NB4 (cell line): ENCODE measurements around the gene DDX60.

ENCODE experiments used
- DNase-seq: peaks from one replicate; pipeline ENCODE4 v3.0.0; 2010; ENCODE audit warnings: low read depth
- H3K4me3 ChIP-seq: one replicate; pipeline ENCODE4 v1.5.1; 2011; ENCODE audit warnings: mild to moderate bottlenecking, low read depth, low read length, moderate library complexity
- MYC ChIP-seq: IDR thresholded peaks from 2 replicates; pipeline ENCODE4 v1.6.1; 2011; ENCODE audit warnings: low read depth, low read length
- POLR2A ChIP-seq: IDR thresholded peaks from 2 replicates; pipeline ENCODE4 v1.6.1; 2011; ENCODE audit warnings: mild to moderate bottlenecking; ENCODE audit not compliant: insufficient read length; ENCODE audit errors: extremely low read depth
- TF ChIP-seq, protein P1 (sequence below): IDR thresholded peaks from one replicate; pipeline ENCODE4 v1.5.1; 2012; ENCODE audit warnings: low read depth, low read length
- TF ChIP-seq, protein P2 (sequence below): IDR thresholded peaks from 2 replicates; pipeline ENCODE4 v1.6.1; 2011; ENCODE audit warnings: low read depth, low read length

Gene DDX60

DNA sequence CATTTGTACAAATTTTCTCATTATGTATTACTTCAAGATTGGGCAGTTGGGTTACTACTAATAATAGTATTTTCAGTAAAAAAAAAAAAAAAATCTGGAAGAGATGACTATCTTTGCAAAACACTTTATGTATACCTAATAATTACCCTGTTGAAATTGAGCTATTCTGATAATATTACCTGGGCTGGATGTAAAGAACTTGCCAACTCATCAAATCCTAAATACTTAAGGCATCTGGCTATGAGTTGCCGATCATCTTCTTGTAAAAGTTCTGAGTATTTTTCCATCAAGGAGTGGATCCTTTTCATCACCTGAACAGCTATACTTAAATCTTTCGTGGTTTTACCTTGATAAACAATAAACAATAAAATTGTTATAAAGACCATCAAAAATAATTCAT lies 42.7 kb downstream of the DDX60 start:
- H3K4me3 ChIP-seq, result no peak overlapping the region
- DNase-seq, result no peak
- TF ChIP-seq MYC, result no peak
- TF ChIP-seq, protein P1, sequence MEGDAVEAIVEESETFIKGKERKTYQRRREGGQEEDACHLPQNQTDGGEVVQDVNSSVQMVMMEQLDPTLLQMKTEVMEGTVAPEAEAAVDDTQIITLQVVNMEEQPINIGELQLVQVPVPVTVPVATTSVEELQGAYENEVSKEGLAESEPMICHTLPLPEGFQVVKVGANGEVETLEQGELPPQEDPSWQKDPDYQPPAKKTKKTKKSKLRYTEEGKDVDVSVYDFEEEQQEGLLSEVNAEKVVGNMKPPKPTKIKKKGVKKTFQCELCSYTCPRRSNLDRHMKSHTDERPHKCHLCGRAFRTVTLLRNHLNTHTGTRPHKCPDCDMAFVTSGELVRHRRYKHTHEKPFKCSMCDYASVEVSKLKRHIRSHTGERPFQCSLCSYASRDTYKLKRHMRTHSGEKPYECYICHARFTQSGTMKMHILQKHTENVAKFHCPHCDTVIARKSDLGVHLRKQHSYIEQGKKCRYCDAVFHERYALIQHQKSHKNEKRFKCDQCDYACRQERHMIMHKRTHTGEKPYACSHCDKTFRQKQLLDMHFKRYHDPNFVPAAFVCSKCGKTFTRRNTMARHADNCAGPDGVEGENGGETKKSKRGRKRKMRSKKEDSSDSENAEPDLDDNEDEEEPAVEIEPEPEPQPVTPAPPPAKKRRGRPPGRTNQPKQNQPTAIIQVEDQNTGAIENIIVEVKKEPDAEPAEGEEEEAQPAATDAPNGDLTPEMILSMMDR, result no peak
- TF ChIP-seq, protein P2, sequence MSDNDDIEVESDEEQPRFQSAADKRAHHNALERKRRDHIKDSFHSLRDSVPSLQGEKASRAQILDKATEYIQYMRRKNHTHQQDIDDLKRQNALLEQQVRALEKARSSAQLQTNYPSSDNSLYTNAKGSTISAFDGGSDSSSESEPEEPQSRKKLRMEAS, result no peak
- no peak for TF ChIP-seq POLR2A

DNA sequence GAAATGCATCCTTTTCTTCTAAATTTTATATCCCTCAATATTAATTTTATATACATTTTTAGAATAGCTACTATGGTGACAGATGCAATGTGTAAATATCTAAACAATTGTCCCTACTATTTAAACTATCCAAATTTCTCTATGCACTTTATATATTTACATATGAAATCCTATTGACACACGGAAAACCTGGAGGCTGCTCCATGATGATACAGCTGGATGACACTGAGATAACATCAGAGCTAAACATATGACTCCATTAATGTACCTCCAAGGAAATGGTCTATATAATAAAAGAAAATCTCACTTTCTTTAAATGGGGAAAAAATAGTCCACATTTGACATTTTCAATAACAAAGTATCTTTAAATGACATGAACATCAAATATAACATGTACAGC lies 43.7 kb downstream of the DDX60 start:
- TF ChIP-seq, protein P1, result no peak
- no peak for TF ChIP-seq MYC
- TF ChIP-seq POLR2A, result no peak
- TF ChIP-seq, protein P2, result no peak
- no peak for DNase-seq
- H3K4me3 ChIP-seq, result no peak overlapping the region

DNA sequence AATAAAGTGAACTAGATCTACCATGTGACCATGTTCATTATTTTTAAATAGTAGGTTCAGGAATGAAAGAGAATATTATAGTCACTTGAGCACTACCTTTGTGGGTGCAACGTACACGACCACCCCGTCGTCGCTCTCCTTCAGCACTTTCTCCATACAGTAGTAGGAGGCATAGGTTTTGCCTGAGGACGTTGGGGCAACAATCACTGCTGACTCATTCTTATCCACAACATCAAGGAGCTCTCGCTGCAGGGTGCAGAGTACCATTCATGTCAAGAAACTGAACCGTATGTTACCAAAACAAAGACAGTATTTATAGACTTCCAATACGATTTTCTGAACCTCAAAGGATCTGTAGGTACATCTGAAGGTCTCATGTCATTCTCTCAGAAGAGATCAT lies 44.7 kb downstream of the DDX60 start:
- H3K4me3 ChIP-seq, result no peak overlapping the region
- TF ChIP-seq, protein P1, result no peak
- TF ChIP-seq POLR2A (no peak), MYC (no peak)
- TF ChIP-seq, protein P2, result no peak
- DNase-seq, result no peak

DNA sequence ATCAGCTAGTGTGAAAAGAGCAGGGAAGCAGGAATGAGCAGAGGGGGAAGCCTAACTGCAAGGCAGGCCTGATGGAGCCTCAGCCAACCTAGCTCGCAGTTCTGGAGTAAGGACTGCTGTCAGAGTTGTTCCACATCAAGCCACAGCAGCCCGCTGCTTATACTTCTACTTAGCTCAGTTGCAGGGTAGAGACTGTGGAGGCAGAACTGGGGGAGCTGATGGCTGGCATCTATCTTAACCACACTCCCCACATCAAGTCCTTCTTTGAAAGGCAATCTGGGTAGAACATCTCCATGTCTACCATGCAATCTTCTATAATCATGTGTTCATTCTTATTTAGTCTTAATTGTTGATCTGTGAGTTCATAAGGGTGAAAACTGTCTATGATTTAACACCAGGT lies 46.1 kb downstream of the DDX60 start:
- TF ChIP-seq POLR2A, result no peak
- no peak for TF ChIP-seq MYC
- TF ChIP-seq, protein P2, result no peak
- TF ChIP-seq, protein P1, result no peak
- H3K4me3 ChIP-seq, result no peak overlapping the region
- no peak for DNase-seq

DNA sequence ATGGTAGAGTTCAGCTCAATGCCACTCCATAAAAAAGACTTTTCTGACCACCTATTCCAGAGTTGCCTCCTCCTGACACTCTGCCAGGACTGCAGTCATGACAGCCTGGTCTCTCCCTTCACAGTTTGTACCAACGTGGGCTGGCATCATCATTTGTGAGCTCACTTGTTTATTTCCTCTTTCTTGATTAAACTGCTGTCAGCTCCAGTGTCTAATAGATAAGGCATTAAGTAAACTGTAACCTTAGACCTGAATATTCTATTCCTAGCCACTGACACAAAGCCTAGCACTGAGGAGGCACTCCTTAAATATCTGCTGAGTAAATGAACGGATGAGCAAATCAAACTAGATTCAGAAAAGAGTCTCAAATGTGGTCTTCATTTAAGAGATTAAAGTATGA lies 48.7 kb downstream of the DDX60 start:
- TF ChIP-seq, protein P1, result no peak
- TF ChIP-seq MYC (no peak), POLR2A (no peak)
- TF ChIP-seq, protein P2, result no peak
- no peak for DNase-seq
- no peak overlapping the region for H3K4me3 ChIP-seq

DNA sequence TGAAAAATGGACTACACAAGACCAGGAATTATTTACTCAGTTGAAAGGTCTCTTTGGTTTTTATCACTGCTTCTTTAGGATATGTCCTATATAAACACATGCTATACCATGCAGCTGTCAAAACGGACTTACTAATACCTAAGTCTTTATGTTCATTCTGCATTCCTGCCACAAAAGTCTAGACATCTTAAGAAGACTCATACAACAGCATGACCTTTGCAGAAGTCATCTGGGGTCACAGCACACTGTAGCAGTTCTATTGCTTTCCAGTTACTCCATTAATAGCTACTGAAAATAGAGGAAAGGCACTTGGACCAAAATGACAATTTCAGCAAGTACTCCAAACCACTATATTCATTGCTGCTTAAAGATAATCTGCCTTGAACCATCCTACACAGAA lies 53.2 kb downstream of the DDX60 start:
- no peak overlapping the region for H3K4me3 ChIP-seq
- TF ChIP-seq, protein P1, result no peak
- TF ChIP-seq POLR2A (no peak), MYC (no peak)
- TF ChIP-seq, protein P2, result no peak
- no peak for DNase-seq
